SIG-M5 treated with dmso at 0.1 percent for 504 hours (cell line): Measurements from ENCODE around the gene PLPP4.

Experiments used
- DNase-seq: peaks from one replicate; lab custom pipeline; 2025; ENCODE audit not compliant: unreplicated experiment; lab: John Stamatoyannopoulos, UW

The PLPP4 gene

GRCh38 chr10:120456143-120456625 lies 843 bp upstream of the PLPP4 start:
- DNase-seq, result no peak

GRCh38 chr10:120457431-120458172 lies 575 bp downstream of the PLPP4 start:
- no peak for DNase-seq

GRCh38 chr10:120458432-120458831 lies 1.4 kb downstream of the PLPP4 start:
- no peak for DNase-seq

GRCh38 chr10:120459185-120459584 lies 2.2 kb downstream of the PLPP4 start:
- DNase-seq, result no peak

- no peak for DNase-seq
Measured at GRCh38 chr10:120460186-120460585, 3.2 kb downstream of the PLPP4 start.

- no peak for DNase-seq
Measured at GRCh38 chr10:120460776-120461175, 3.7 kb downstream of the PLPP4 start.

- no peak for DNase-seq
Measured at GRCh38 chr10:120462018-120462682, 5.1 kb downstream of the PLPP4 start.

GRCh38 chr10:120465138-120465537 lies 8.1 kb downstream of the PLPP4 start:
- no peak for DNase-seq

- DNase-seq, result no peak
Measured at GRCh38 chr10:120466006-120466405, 9.0 kb downstream of the PLPP4 start.

- DNase-seq, result no peak
Measured at GRCh38 chr10:120473593-120473992, 16.6 kb downstream of the PLPP4 start.

GRCh38 chr10:120474956-120475355 lies 17.9 kb downstream of the PLPP4 start:
- no peak for DNase-seq

GRCh38 chr10:120475844-120476791 lies 19.1 kb downstream of the PLPP4 start:
- no peak for DNase-seq

GRCh38 chr10:120477021-120477742 lies 20.2 kb downstream of the PLPP4 start:
- DNase-seq, result no peak

GRCh38 chr10:120477743-120478141 lies 20.7 kb downstream of the PLPP4 start:
- no peak for DNase-seq

GRCh38 chr10:120478386-120478785 lies 21.4 kb downstream of the PLPP4 start:
- no peak for DNase-seq

GRCh38 chr10:120479506-120479905 lies 22.5 kb downstream of the PLPP4 start:
- no peak for DNase-seq

- no peak for DNase-seq
Measured at GRCh38 chr10:120480065-120480600, 23.1 kb downstream of the PLPP4 start.

- DNase-seq, result no peak
Measured at GRCh38 chr10:120480848-120481247, 23.8 kb downstream of the PLPP4 start.

- DNase-seq, result no peak
Measured at GRCh38 chr10:120483006-120483405, 26.0 kb downstream of the PLPP4 start.

- DNase-seq, result no peak
Measured at GRCh38 chr10:120483651-120484301, 26.7 kb downstream of the PLPP4 start.
